GM18907 (cell line): ENCODE data around the gene ANKRD36.
"Not testable (repeated sequence)": the region's sequence is repeated elsewhere in the genome, so short reads cannot be mapped to it uniquely, and the experiment has no call there.

Experiments
- ATAC-seq: cut with Tn5 transposase; IDR thresholded peaks from one replicate; pipeline ENCODE4 v1.9.1; 2021; ENCODE audit warnings: mild to moderate bottlenecking, moderate library complexity; ENCODE audit not compliant: unreplicated experiment

Gene ANKRD36

GRCh38 chr2:97112320-97113049 lies 468 bp upstream of the ANKRD36 start:
- ATAC-seq = peak; percentile 72

- ATAC-seq = not testable (repeated sequence)
These were observed 916 bp downstream of the ANKRD36 start for GRCh38 chr2:97113882-97114255.

GRCh38 chr2:97129090-97129489 lies 16.1 kb downstream of the ANKRD36 start:
- not testable (repeated sequence) for ATAC-seq

GRCh38 chr2:97144016-97144415 lies 31.1 kb downstream of the ANKRD36 start:
- not testable (repeated sequence) for ATAC-seq

GRCh38 chr2:97166548-97166947 lies 53.6 kb downstream of the ANKRD36 start:
- ATAC-seq = not testable (repeated sequence)

- not testable (repeated sequence) for ATAC-seq
These were observed 55.0 kb downstream of the ANKRD36 start for GRCh38 chr2:97167938-97168337.

- not testable (repeated sequence) for ATAC-seq
These were observed 55.6 kb downstream of the ANKRD36 start for GRCh38 chr2:97168583-97168982.

- ATAC-seq = not testable (repeated sequence)
These were observed 67.4 kb downstream of the ANKRD36 start for GRCh38 chr2:97180391-97180790.

GRCh38 chr2:97195349-97195748 lies 82.4 kb downstream of the ANKRD36 start:
- not testable (repeated sequence) for ATAC-seq

- not testable (repeated sequence) for ATAC-seq
These were observed 84.3 kb downstream of the ANKRD36 start for GRCh38 chr2:97197251-97197650.

GRCh38 chr2:97200887-97201286 lies 87.9 kb downstream of the ANKRD36 start:
- ATAC-seq = not testable (repeated sequence)

GRCh38 chr2:97202643-97203250 lies 89.8 kb downstream of the ANKRD36 start:
- not testable (repeated sequence) for ATAC-seq

GRCh38 chr2:97210325-97210724 lies 97.4 kb downstream of the ANKRD36 start:
- no peak for ATAC-seq

- not testable (repeated sequence) for ATAC-seq
These were observed 102.1 kb downstream of the ANKRD36 start for GRCh38 chr2:97215025-97215424.

- ATAC-seq = not testable (repeated sequence)
These were observed 118.1 kb downstream of the ANKRD36 start for GRCh38 chr2:97230848-97231585.

GRCh38 chr2:97232981-97233380 lies 120.0 kb downstream of the ANKRD36 start:
- not testable (repeated sequence) for ATAC-seq

- not testable (repeated sequence) for ATAC-seq
These were observed 120.8 kb downstream of the ANKRD36 start for GRCh38 chr2:97233660-97234295.

GRCh38 chr2:97261192-97261591 lies 148.2 kb downstream of the ANKRD36 start:
- ATAC-seq = not testable (repeated sequence)

GRCh38 chr2:97266449-97266848 lies 153.5 kb downstream of the ANKRD36 start:
- ATAC-seq = not testable (repeated sequence)

GRCh38 chr2:97267411-97268074 lies 154.6 kb downstream of the ANKRD36 start:
- no peak for ATAC-seq
